ENCODE results near the gene PTPRN2. TPM values are rescaled to one million over a fixed set of nuclear protein-coding genes. Genes with fewer than 3 reads are reported as not detected.
A peak's percentile ranks its signal among the peaks of the same experiment; 100 is the strongest.
"Not testable (repeated sequence)": the region's sequence is repeated elsewhere in the genome, so short reads cannot be mapped to it uniquely, and the experiment has no call there.

The PTPRN2 gene
- polyA plus RNA-seq, 6 donors from 2014 or later = 1.4 to 4.6 (median 3.8) TPM

GRCh38 chr7:158147431-158147830 lies 440.2 kb downstream of the PTPRN2 start:
- not testable (repeated sequence) for DNase-seq; H3K27me3 Mint-ChIP-seq; H3K4me1 Mint-ChIP-seq; ATAC-seq (ENCODE audit: low read depth in 2 of 2); H3K4me3 Mint-ChIP-seq; H3K27ac Mint-ChIP-seq; H3K36me3 Mint-ChIP-seq
- H3K9me3 Mint-ChIP-seq = peaks cover 5 to 13% (median 9%) of the 10 kb centered on the region in 7 donors

- H3K27ac Mint-ChIP-seq = no peak overlapping the region
- no peaks in the 10 kb centered on the region for H3K4me1 Mint-ChIP-seq
- H3K9me3 Mint-ChIP-seq = peaks cover 5 to 15% (median 7%) of the 10 kb centered on the region in 7 donors
- no peak overlapping the region for H3K4me3 Mint-ChIP-seq
- ATAC-seq (ENCODE audit: low read depth in 2 of 2) = no peak
- H3K27me3 Mint-ChIP-seq = no peaks in the 10 kb centered on the region
- H3K36me3 Mint-ChIP-seq = no peaks in the 10 kb centered on the region
- no peak for DNase-seq
These were observed 442.3 kb downstream of the PTPRN2 start for GRCh38 chr7:158145370-158145769.

- ATAC-seq (ENCODE audit: low read depth in 2 of 2) (no peak), DNase-seq (no peak)
- Mint-ChIP-seq H3K27ac (no peak overlapping the region), H3K4me3 (peak overlapping the region in 1 of 8 donors; percentile 42), H3K9me3 (peaks cover 7 to 15% (median 9%) of the 10 kb centered on the region in 7 donors), H3K4me1 (no peaks in the 10 kb centered on the region), H3K27me3 (no peaks in the 10 kb centered on the region), H3K36me3 (no peaks in the 10 kb centered on the region)
These were observed 444.2 kb downstream of the PTPRN2 start for GRCh38 chr7:158143196-158144120.

- Mint-ChIP-seq H3K4me3 (no peak overlapping the region), H3K36me3 (no peaks in the 10 kb centered on the region), H3K9me3 (peaks cover 7 to 15% (median 9%) of the 10 kb centered on the region in 7 donors), H3K27me3 (no peaks in the 10 kb centered on the region), H3K27ac (no peak overlapping the region), H3K4me1 (no peaks in the 10 kb centered on the region)
- ATAC-seq (ENCODE audit: low read depth in 2 of 2) (no peak), DNase-seq (no peak)
These were observed 445.0 kb downstream of the PTPRN2 start for GRCh38 chr7:158142657-158143056.

GRCh38 chr7:158141806-158142518 lies 445.7 kb downstream of the PTPRN2 start:
- Mint-ChIP-seq H3K36me3 (no peaks in the 10 kb centered on the region), H3K4me1 (no peaks in the 10 kb centered on the region), H3K4me3 (no peak overlapping the region), H3K27ac (peak overlapping the region in 1 of 6 donors; percentile 62), H3K27me3 (no peaks in the 10 kb centered on the region), H3K9me3 (peaks cover 7 to 15% (median 9%) of the 10 kb centered on the region in 7 donors)
- no peak for DNase-seq
- no peak for ATAC-seq (ENCODE audit: low read depth in 2 of 2)

- H3K36me3 Mint-ChIP-seq = no peaks in the 10 kb centered on the region
These were observed 446.4 kb downstream of the PTPRN2 start for GRCh38 chr7:158141221-158141582.

GRCh38 chr7:158140538-158141220 lies 446.9 kb downstream of the PTPRN2 start:
- Mint-ChIP-seq H3K36me3 (no peaks in the 10 kb centered on the region), H3K27ac (no peak overlapping the region), H3K4me1 (no peaks in the 10 kb centered on the region), H3K27me3 (no peaks in the 10 kb centered on the region), H3K9me3 (peaks cover 7 to 13% (median 8%) of the 10 kb centered on the region in 7 donors), H3K4me3 (no peak overlapping the region)
- no peak for ATAC-seq (ENCODE audit: low read depth in 2 of 2)
- no peak for DNase-seq

More at GRCh38 chr7:158141221-158141582, 446.4 kb downstream of the PTPRN2 start:
- no peak for DNase-seq
- no peaks in the 10 kb centered on the region for H3K4me1 Mint-ChIP-seq
- H3K27ac Mint-ChIP-seq = no peak overlapping the region
- H3K27me3 Mint-ChIP-seq = no peaks in the 10 kb centered on the region
- no peak for ATAC-seq (ENCODE audit: low read depth in 2 of 2)
- no peak overlapping the region for H3K4me3 Mint-ChIP-seq
- H3K9me3 Mint-ChIP-seq = peaks cover 7 to 15% (median 11%) of the 10 kb centered on the region in 7 donors

- H3K4me3 Mint-ChIP-seq = no peak overlapping the region
- ATAC-seq (ENCODE audit: low read depth in 2 of 2) = no peak
- H3K27me3 Mint-ChIP-seq = no peaks in the 10 kb centered on the region
- no peak for DNase-seq
- no peaks in the 10 kb centered on the region for H3K36me3 Mint-ChIP-seq
- no peak overlapping the region for H3K27ac Mint-ChIP-seq
- no peaks in the 10 kb centered on the region for H3K4me1 Mint-ChIP-seq
- peaks cover 5 to 13% (median 8%) of the 10 kb centered on the region in 7 donors for H3K9me3 Mint-ChIP-seq
These were observed 448.1 kb downstream of the PTPRN2 start for GRCh38 chr7:158139499-158139898.

GRCh38 chr7:158138329-158138597 lies 449.4 kb downstream of the PTPRN2 start:
- no peak for ATAC-seq (ENCODE audit: low read depth in 2 of 2)
- Mint-ChIP-seq H3K9me3 (peaks cover 5 to 10% (median 8%) of the 10 kb centered on the region in 7 donors), H3K4me3 (no peak overlapping the region), H3K4me1 (no peaks in the 10 kb centered on the region), H3K27ac (no peak overlapping the region), H3K36me3 (no peaks in the 10 kb centered on the region), H3K27me3 (no peaks in the 10 kb centered on the region)
- DNase-seq = no peak

- DNase-seq = no peak
- peaks cover 3 to 7% (median 4%) of the 10 kb centered on the region in 7 donors for H3K9me3 Mint-ChIP-seq
- no peak overlapping the region for H3K4me3 Mint-ChIP-seq
- H3K36me3 Mint-ChIP-seq = no peaks in the 10 kb centered on the region
- no peaks in the 10 kb centered on the region for H3K4me1 Mint-ChIP-seq
- no peak overlapping the region for H3K27ac Mint-ChIP-seq
- H3K27me3 Mint-ChIP-seq = no peaks in the 10 kb centered on the region
- no peak for ATAC-seq (ENCODE audit: low read depth in 2 of 2)
These were observed 449.9 kb downstream of the PTPRN2 start for GRCh38 chr7:158137516-158138328.

GRCh38 chr7:158135931-158136330 lies 451.7 kb downstream of the PTPRN2 start:
- H3K36me3 Mint-ChIP-seq = no peaks in the 10 kb centered on the region
- ATAC-seq (ENCODE audit: low read depth in 2 of 2) = no peak
- no peak for DNase-seq
- H3K27ac Mint-ChIP-seq = no peak overlapping the region
- no peak overlapping the region for H3K4me3 Mint-ChIP-seq
- no peaks in the 10 kb centered on the region for H3K27me3 Mint-ChIP-seq
- no peaks in the 10 kb centered on the region for H3K4me1 Mint-ChIP-seq
- peaks cover 0 to 6% (median 3%) of the 10 kb centered on the region in 7 donors for H3K9me3 Mint-ChIP-seq

- Mint-ChIP-seq H3K4me1 (no peaks in the 10 kb centered on the region), H3K27ac (no peak overlapping the region)
These were observed 452.8 kb downstream of the PTPRN2 start for GRCh38 chr7:158134824-158135223.

More at GRCh38 chr7:158134824-158135223, 452.8 kb downstream of the PTPRN2 start:
- H3K36me3 Mint-ChIP-seq = no peaks in the 10 kb centered on the region
- ATAC-seq (ENCODE audit: low read depth in 2 of 2) (no peak), DNase-seq (no peak)
- peaks cover 0 to 5% (median 1%) of the 10 kb centered on the region in 7 donors for H3K9me3 Mint-ChIP-seq
- no peak overlapping the region for H3K4me3 Mint-ChIP-seq
- H3K27me3 Mint-ChIP-seq = no peaks in the 10 kb centered on the region
